Lung (tissue), 12 donors: Measurements from ENCODE around the gene CREB3. TPM values are rescaled to one million over a fixed set of nuclear protein-coding genes. Genes with fewer than 3 reads are reported as not detected.

Experiments used
- ATAC-seq: fragments of 200-7000 bp; cut with Tn5 transposase; one replicate; pipeline ENCODE4 v1.9.1; 2020; ENCODE audit warnings: moderate number of reproducible peaks; ENCODE audit not compliant: insufficient read depth, low FRiP score
- DNase-seq, 3 donors: peaks; one replicate each; pipeline ENCODE4 v3.0.0-alpha.2; 2013 to 2017
- H3K27ac ChIP-seq, 2 donors: one replicate each; pipeline ENCODE4 v1.5.1; 2013; ENCODE audit warnings: mild to moderate bottlenecking in 2 of 2, moderate library complexity in 2 of 2, control low read depth in 1 of 2, inconsistent platforms in 1 of 2, low read depth in 1 of 2, low read length in 1 of 2
- H3K27me3 ChIP-seq, 3 donors: one replicate each; pipeline ENCODE4 v1.5.1; 2013; ENCODE audit warnings: low read length in 2 of 3; ENCODE audit not compliant: control insufficient read depth in 3 of 3, insufficient read depth in 3 of 3
- H3K36me3 ChIP-seq, 4 donors: one replicate each; pipeline ENCODE4 v1.5.1; 2013; ENCODE audit warnings: low read length in 4 of 4, mild to moderate bottlenecking in 1 of 4, moderate library complexity in 1 of 4; ENCODE audit not compliant: control insufficient read depth in 4 of 4, insufficient read depth in 4 of 4
- H3K4me1 ChIP-seq, 5 donors: one replicate each; pipeline ENCODE4 v1.5.1; 2013; ENCODE audit warnings: low read length in 5 of 5, mild to moderate bottlenecking in 2 of 5, moderate library complexity in 1 of 5; ENCODE audit not compliant: control insufficient read depth in 5 of 5, insufficient read depth in 5 of 5
- H3K4me3 ChIP-seq: one replicate; pipeline ENCODE4 v1.5.1; 2013; ENCODE audit warnings: mild to moderate bottlenecking, control low read depth, moderate library complexity
- H3K9ac ChIP-seq, 2 donors: one replicate each; pipeline ENCODE4 v1.5.1; 2013; ENCODE audit warnings: low read length in 2 of 2, control low read depth in 1 of 2; ENCODE audit not compliant: insufficient read depth in 1 of 2
- H3K9me3 ChIP-seq, 4 donors: one replicate each; pipeline ENCODE4 v1.5.1; 2013; ENCODE audit warnings: low read length in 3 of 4, mild to moderate bottlenecking in 1 of 4, moderate library complexity in 1 of 4; ENCODE audit not compliant: control insufficient read depth in 4 of 4, insufficient read depth in 3 of 4
- CTCF ChIP-seq: IDR thresholded peaks from 2 replicates; pipeline ENCODE4 v1.5.1; 2012; ENCODE audit warnings: mild to moderate bottlenecking; ENCODE audit errors: control extremely low read depth, extremely low read depth
- WGBS, 2 donors: extraction: QIAGEN DNeasy Blood & Tissue Kit; methylation state at CpG; one replicate each; pipeline ENCODE4 v1.1.7; 2013; 5-methylcytosine and 5-hydroxymethylcytosine counted together
- polyA plus RNA-seq, 2 donors: library from polyadenylated mRNA; stranded (reverse); fragments of 200-250 nt; gene quantifications; one replicate each; pipeline ENCODE4 v1.2.1, GENCODE V29; 2013
- total RNA-seq, 2 donors: library from RNA; depleted of rRNA in 1 of 2; stranded (reverse); fragments of >200 nt in 1 of 2; gene quantifications; one replicate each; pipeline ENCODE4 v1.2.1, GENCODE V29; 2014 to 2021
- donor health status: control.
- donor health status: control.
- donor health status: Bipolar disorder and iron deficiency.
- donor health status: healthy.
- donor health status: DM: yes; HTN: yes; CAD: no.

CREB3 gene
- total and polyA plus RNA-seq, 4 donors, result 25.1 to 43.3 (median 38.9) TPM

- no peak for TF ChIP-seq CTCF
- no peaks in the 10 kb centered on the region for H3K27me3 ChIP-seq
- no peak overlapping the region for H3K4me3 ChIP-seq
- H3K9ac ChIP-seq, result no peak overlapping the region
- 84 to 85% methylated on average over 7 of the region's 7 CpGs for WGBS, 2 donors
- no peak overlapping the region for H3K27ac ChIP-seq
- DNase-seq (no peak), ATAC-seq (no peak)
- no peaks in the 10 kb centered on the region for H3K9me3 ChIP-seq
- H3K36me3 ChIP-seq, result peaks cover 28 to 63% (median 52%) of the 10 kb centered on the region in 4 donors
- H3K4me1 ChIP-seq, result peaks cover 0 to 16% (median 4%) of the 10 kb centered on the region in 5 donors
These were observed 4.7 kb downstream of the CREB3 start for GRCh38 chr9:35737143-35737542.

GRCh38 chr9:35738186-35738585 is 5.7 kb downstream of the CREB3 start:
- ATAC-seq (no peak), DNase-seq (no peak)
- no peaks in the 10 kb centered on the region for H3K9me3 ChIP-seq
- WGBS, 2 donors, result 87 to 89% methylated on average over 4 of the region's 4 CpGs
- no peaks in the 10 kb centered on the region for H3K27me3 ChIP-seq
- no peak overlapping the region for H3K9ac ChIP-seq
- no peak for TF ChIP-seq CTCF
- H3K4me1 ChIP-seq, result peaks cover 0 to 10% (median 4%) of the 10 kb centered on the region in 5 donors
- no peak overlapping the region for H3K27ac ChIP-seq
- H3K36me3 ChIP-seq, result peaks cover 31 to 66% (median 58%) of the 10 kb centered on the region in 4 donors
- H3K4me3 ChIP-seq, result no peak overlapping the region

- 93 to 94% methylated on average over 7 of the region's 7 CpGs for WGBS, 2 donors
- H3K27ac ChIP-seq, result no peak overlapping the region
- no peak overlapping the region for H3K4me3 ChIP-seq
- H3K27me3 ChIP-seq, result no peaks in the 10 kb centered on the region
- ATAC-seq, result no peak
- peaks cover 39 to 74% (median 62%) of the 10 kb centered on the region in 4 donors for H3K36me3 ChIP-seq
- TF ChIP-seq CTCF, result no peak
- H3K4me1 ChIP-seq, result peaks cover 0 to 3% (median 0%) of the 10 kb centered on the region in 5 donors
- H3K9ac ChIP-seq, result no peak overlapping the region
- DNase-seq, result no peak
- H3K9me3 ChIP-seq, result no peaks in the 10 kb centered on the region
These were observed 6.5 kb downstream of the CREB3 start for GRCh38 chr9:35738924-35739323.

- no peak for TF ChIP-seq CTCF
- no peak for ATAC-seq
- Histone ChIP-seq H3K27me3 (no peaks in the 10 kb centered on the region), H3K4me1 (no peaks in the 10 kb centered on the region), H3K36me3 (peaks cover 36 to 74% (median 62%) of the 10 kb centered on the region in 4 donors), H3K27ac (no peak overlapping the region), H3K4me3 (no peak overlapping the region), H3K9me3 (no peaks in the 10 kb centered on the region), H3K9ac (no peak overlapping the region)
- DNase-seq, result no peak
- WGBS, 2 donors, result 95 to 96% methylated on average over 6 of the region's 6 CpGs
These were observed 7.8 kb downstream of the CREB3 start for GRCh38 chr9:35740243-35740642.
